HG02981 (cell line): Measurements from ENCODE around the gene SH2B2.
"Not testable (repeated sequence)": the region's sequence is repeated elsewhere in the genome, so short reads cannot be mapped to it uniquely, and the experiment has no call there.

Source experiments
- ATAC-seq: cut with Tn5 transposase; IDR thresholded peaks from one replicate; pipeline ENCODE4 v1.9.1; 2021; ENCODE audit warnings: mild to moderate bottlenecking, moderate library complexity; ENCODE audit not compliant: unreplicated experiment

SH2B2 gene

GRCh38 chr7:102284891-102285539 is 1.7 kb upstream of the SH2B2 start:
- no peak for ATAC-seq

DNA sequence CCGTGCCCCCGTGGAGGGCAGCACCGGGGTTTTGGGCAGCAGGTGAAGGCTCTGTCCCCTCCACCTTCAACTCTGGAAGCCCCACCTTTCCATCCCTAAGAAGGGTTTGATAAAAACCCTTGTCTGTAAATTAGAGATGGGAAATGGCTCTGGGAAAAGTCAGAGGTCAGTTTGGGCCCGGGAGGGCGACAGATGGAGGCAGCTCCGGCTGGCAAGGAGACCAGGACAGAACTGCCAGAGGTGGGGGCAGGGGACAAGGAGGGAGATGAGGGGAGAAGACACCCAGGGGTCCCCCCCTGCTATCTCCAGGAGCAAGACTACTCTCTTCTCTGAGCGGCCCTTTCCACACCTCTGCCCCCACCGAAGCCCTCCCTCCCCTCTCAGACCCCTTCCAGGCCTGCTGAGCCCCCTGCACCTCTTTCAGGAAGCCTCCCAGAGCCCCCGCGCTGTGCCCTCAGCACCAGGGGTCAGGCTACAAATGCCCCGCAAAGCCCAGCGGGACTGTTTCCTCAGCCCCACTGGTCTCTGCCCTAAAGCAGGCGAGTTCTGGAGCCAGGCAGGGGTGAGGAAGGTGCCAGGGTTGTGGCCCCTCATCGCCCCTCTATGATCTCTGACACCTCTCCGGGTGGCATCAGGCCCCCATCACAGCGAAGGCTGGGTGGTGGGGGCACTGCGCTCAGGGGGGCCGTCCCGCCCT is 980 bp upstream of the SH2B2 start:
- ATAC-seq, result peak; percentile 1

DNA sequence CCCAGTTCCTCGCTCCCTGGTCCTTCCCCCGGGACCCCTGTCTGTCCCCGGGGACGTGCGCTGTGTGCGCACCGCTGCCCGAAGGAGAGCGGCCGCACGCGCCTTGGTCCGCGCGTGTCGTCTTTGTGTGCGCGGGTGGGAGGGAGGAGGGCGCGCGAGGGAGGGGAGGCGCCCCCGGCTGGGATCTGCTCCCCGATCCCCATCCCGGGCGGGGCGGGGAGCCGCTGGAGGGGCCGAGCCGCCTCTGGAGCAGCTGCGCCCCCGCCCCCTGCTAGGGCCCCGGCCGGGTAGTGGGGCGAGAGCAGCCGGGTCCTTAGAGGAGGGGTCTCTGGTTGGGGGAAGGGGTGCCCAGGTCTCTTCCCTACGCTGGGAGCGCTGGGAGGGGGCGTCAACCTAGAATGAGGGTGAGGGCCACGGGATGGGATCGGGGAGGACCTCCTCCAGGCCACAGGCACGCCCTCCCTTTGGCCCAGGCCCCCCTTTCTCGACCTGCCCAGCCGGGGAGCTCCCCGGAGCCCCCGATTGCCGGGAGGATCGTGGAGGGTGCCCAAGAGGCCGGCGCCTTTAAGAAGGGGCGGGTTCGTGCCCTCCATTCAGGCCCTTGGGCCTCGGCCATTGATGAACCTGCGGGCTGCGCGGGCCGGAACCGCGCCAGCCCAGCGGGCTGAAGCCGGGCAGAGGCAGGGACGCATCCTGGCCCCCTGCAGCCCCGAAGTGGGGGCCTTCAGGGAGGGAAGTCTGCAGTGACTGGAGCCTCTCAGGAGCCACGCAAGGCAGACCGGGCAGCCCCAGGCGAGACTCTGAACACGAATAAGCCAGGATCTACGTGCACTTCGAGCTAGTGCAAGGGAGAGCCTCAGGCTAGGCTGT is 678 bp downstream of the SH2B2 start:
- ATAC-seq, result no peak

DNA sequence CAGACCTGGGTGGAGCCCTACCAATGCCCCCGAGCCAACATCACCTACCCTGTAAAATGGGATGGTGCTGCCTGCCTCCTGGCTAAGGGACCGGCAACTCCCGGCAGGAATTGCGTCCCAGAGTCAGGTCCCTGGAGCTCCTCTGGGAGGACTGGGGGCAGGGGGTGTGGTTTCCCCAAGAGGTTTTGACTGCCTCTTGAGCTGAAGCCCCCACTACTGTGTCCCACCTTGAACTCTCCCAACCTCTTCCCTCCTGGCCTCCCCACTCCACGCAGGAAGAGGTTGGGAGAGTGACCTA is 1.3 kb downstream of the SH2B2 start:
- ATAC-seq, result no peak

GRCh38 chr7:102288285-102288930 is 1.7 kb downstream of the SH2B2 start:
- no peak for ATAC-seq

GRCh38 chr7:102289057-102289456 is 2.4 kb downstream of the SH2B2 start:
- no peak for ATAC-seq

GRCh38 chr7:102291056-102291915 is 4.6 kb downstream of the SH2B2 start:
- ATAC-seq, result peak; percentile 46

GRCh38 chr7:102291916-102292267 is 5.2 kb downstream of the SH2B2 start:
- ATAC-seq, result no peak

GRCh38 chr7:102292813-102293798 is 6.4 kb downstream of the SH2B2 start:
- ATAC-seq, result no peak

DNA sequence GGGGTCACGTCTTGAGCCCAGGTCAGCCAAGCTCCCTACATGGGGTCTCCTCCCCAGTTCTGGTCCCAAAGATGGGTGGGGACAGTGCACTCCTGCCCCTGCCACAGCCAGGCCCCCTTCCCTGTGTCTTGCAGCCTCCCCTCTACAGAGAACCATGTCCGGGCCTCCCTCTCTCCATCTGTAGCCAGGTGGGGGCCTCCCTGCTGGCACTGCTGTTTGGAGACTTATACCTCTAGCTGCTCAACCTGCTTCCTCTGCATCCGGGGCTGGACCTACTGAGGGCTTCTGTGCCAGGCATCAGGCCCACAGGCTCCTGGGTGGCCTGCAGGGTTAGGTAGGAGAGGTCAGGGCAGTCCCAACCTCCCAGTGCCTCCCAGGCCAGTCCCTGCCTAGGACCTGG is 7.9 kb downstream of the SH2B2 start:
- no peak for ATAC-seq

DNA sequence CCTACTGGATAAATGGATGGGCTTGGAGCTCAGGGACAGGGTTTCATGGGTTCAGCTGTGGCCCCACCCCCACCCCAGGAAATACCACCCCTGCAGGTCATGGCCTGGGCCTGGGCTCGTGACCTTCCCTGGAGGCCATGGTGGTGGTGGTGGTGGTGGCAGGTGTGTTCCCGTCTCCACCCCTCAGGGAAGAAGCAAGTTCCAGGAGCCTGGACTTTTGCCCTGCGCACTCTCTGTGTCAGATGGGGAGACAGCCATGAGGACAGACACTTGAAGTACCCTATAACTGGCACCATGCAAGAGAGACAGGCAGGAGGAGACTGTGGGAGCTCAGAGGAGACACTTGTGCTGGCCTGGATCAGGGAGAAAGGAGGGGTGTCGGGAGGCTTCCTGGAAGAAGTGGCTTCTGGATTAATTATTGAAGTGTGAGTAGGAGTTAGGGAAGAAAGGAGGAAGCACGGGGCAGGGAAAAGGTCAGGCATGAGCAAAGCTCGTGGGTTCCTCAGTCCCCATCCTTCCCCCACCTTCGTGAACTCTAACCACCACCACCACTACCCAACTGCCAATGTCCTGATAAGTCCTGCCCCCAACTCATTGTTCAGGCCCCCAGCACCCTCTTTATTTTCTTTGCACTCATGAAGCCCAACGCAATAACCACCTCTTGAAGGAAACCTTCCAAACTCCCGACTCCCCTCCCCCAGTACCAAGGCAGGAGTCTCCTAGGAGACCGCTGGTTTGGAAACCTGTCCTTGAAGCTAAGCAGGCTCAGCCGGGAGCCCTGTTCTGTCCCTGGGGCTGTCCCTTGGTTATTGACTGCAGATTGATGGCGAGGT is 8.9 kb downstream of the SH2B2 start:
- ATAC-seq, result no peak

- ATAC-seq, result no peak
Measured at GRCh38 chr7:102296179-102296438, 9.4 kb downstream of the SH2B2 start.

GRCh38 chr7:102296514-102296913 is 9.8 kb downstream of the SH2B2 start:
- ATAC-seq, result no peak

DNA sequence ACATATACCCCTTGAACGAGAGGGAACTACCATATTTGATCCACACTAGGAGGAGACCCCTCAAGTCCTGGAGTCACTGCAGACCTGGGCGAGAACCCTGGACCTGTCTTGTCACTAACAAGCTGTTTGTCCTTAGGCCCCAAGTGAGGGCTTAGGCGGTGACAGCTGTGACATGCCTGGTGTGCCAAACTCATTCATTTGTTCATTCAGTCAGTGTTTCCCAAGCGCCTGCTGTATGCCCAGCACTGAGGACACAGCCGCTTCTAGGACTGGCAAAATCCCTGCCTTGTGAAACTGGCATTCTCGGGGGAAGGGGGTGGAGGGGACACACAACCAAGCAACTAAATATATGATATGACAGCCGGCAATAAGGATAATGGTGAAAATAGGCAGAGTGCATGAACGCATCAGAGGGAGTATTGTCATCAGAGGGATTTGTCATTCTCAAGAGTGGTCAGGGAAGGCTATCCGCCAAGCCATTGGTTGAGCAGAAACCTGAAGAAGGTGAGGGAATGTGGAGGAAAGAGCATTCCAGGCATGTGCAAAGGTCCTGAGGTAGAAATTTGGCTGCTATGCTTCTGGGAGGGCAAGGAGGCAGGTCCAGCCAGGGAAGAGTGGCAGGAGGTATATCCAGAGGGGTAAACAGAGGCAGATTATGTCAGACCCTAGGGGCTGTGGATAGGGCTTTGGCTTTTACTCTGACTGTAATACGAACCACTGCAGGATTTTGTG is 11.0 kb downstream of the SH2B2 start:
- no peak for ATAC-seq

- ATAC-seq, result no peak
Measured at GRCh38 chr7:102300643-102301221, 14.1 kb downstream of the SH2B2 start.

DNA sequence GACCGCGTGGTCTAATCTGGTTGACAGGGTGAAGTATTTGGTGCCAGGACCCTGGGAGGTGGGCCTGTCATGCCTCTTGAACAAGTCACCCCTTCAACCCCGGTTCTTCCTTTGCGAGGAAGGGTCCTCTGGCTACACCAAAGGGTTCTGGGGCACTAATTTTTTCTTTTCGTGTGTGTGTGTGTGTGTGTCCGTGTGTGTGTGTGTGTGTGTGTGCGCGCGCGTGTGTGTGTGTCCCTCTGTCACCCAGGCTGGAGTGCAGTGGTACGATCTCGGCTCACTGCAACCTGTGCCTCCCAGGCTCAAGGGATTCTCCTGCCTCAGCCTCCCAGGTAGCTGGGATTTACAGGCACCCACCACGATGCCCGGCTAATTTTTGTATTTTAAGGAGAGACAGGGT is 14.7 kb downstream of the SH2B2 start:
- ATAC-seq, result not testable (repeated sequence)

- ATAC-seq, result no peak
Measured at GRCh38 chr7:102302025-102302424, 15.4 kb downstream of the SH2B2 start.
